Measurements from ENCODE around the gene SAMD1.

SAMD1 gene

DNA sequence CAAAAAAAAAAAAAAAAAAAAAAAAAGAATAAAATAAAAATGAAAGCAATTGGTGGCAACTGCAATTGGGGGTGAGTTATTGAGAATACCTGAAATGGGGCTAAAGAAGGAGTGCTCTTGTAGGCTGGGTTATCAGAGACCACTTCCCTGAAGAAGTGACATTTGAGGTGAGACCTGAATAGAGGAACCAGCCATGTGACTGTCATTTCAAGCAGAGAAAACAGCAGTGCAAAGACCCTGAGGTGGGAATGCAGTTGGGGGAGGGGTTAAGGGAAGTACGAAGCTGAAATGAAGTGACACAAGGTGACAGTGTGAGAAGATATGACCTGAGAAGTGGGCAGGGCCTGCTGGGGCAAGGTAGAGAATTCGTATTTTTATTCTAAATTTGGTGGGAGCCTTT, 24.4 kb downstream of the SAMD1 start:
- H3K27ac ChIP-seq (replicated peaks), result no peak overlapping the region
- no peak for DNase-seq (ENCODE audit: low read depth in 1 of 2, low spot score in 1 of 2)
- peaks cover 2% of the 10 kb centered on the region for H3K27me3 ChIP-seq (ENCODE audit: insufficient read depth, poor library complexity, severe bottlenecking)
- H3K4me3 ChIP-seq (replicated peaks; ENCODE audit: insufficient read depth, low read length), result no peak overlapping the region
- no peak for TF ChIP-seq GABPA (IDR thresholded peaks at IDR 0.05; ENCODE audit: low read depth)
- TF ChIP-seq, protein P1, sequence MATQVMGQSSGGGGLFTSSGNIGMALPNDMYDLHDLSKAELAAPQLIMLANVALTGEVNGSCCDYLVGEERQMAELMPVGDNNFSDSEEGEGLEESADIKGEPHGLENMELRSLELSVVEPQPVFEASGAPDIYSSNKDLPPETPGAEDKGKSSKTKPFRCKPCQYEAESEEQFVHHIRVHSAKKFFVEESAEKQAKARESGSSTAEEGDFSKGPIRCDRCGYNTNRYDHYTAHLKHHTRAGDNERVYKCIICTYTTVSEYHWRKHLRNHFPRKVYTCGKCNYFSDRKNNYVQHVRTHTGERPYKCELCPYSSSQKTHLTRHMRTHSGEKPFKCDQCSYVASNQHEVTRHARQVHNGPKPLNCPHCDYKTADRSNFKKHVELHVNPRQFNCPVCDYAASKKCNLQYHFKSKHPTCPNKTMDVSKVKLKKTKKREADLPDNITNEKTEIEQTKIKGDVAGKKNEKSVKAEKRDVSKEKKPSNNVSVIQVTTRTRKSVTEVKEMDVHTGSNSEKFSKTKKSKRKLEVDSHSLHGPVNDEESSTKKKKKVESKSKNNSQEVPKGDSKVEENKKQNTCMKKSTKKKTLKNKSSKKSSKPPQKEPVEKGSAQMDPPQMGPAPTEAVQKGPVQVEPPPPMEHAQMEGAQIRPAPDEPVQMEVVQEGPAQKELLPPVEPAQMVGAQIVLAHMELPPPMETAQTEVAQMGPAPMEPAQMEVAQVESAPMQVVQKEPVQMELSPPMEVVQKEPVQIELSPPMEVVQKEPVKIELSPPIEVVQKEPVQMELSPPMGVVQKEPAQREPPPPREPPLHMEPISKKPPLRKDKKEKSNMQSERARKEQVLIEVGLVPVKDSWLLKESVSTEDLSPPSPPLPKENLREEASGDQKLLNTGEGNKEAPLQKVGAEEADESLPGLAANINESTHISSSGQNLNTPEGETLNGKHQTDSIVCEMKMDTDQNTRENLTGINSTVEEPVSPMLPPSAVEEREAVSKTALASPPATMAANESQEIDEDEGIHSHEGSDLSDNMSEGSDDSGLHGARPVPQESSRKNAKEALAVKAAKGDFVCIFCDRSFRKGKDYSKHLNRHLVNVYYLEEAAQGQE (IDR thresholded peaks at IDR 0.05; ENCODE audit: insufficient replicate concordance, low read depth), result no peak
- no peak for TF ChIP-seq SPI1 (IDR thresholded peaks at IDR 0.05; ENCODE audit: borderline replicate concordance, low read depth)
- no peak for TF ChIP-seq POLR2AphosphoS5 (IDR thresholded peaks at IDR 0.05; ENCODE audit: low read depth)
- TF ChIP-seq, protein P2, sequence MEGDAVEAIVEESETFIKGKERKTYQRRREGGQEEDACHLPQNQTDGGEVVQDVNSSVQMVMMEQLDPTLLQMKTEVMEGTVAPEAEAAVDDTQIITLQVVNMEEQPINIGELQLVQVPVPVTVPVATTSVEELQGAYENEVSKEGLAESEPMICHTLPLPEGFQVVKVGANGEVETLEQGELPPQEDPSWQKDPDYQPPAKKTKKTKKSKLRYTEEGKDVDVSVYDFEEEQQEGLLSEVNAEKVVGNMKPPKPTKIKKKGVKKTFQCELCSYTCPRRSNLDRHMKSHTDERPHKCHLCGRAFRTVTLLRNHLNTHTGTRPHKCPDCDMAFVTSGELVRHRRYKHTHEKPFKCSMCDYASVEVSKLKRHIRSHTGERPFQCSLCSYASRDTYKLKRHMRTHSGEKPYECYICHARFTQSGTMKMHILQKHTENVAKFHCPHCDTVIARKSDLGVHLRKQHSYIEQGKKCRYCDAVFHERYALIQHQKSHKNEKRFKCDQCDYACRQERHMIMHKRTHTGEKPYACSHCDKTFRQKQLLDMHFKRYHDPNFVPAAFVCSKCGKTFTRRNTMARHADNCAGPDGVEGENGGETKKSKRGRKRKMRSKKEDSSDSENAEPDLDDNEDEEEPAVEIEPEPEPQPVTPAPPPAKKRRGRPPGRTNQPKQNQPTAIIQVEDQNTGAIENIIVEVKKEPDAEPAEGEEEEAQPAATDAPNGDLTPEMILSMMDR (IDR thresholded peaks at IDR 0.05; ENCODE audit: insufficient read depth, low read length), result no peak

DNA sequence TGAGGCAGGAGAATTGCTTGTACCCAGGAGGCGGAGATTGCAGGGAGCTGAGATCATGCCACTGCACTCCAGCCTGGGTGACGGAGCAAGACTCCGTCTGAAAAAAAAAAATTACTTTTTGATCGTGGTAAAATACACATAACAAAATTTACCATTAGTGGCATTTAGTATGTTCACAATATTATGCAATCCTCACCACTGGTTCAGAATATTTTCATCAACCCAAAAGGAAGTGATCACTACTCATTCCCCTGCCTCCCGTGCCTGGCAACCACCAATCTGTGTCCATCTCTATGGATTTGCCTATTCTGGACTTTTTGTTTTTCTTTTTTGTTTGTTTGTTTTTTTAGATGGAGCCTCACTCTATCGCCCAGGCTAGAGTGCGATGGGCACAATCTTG, 27.4 kb downstream of the SAMD1 start:
- TF ChIP-seq POLR2AphosphoS5 (IDR thresholded peaks at IDR 0.05; ENCODE audit: low read depth) (no peak), GABPA (IDR thresholded peaks at IDR 0.05; ENCODE audit: low read depth) (no peak), SPI1 (IDR thresholded peaks at IDR 0.05; ENCODE audit: borderline replicate concordance, low read depth) (no peak)
- TF ChIP-seq, protein P1 (IDR thresholded peaks at IDR 0.05; ENCODE audit: insufficient replicate concordance, low read depth), result no peak
- TF ChIP-seq, protein P2 (IDR thresholded peaks at IDR 0.05; ENCODE audit: insufficient read depth, low read length), result no peak

DNA sequence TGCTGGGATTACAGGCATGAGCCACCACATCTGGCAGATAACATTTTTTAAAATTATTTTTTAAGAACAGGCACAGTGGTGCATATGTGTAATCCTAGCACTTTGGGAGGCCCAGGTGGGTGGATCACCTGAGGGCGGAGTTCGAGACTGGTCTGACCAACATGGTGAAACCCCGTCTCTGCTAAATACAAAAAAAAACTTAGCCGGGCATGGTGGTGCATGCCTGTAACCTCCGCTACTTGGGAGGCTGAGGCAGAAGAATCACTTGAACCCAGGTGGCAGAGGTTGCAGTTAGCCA, 28.0 kb downstream of the SAMD1 start:
- peaks cover 18% of the 10 kb centered on the region for H3K27me3 ChIP-seq (ENCODE audit: insufficient read depth, poor library complexity, severe bottlenecking)
- TF ChIP-seq, protein P1 (IDR thresholded peaks at IDR 0.05; ENCODE audit: insufficient replicate concordance, low read depth), result no peak
- TF ChIP-seq SPI1 (IDR thresholded peaks at IDR 0.05; ENCODE audit: borderline replicate concordance, low read depth) (no peak), POLR2AphosphoS5 (IDR thresholded peaks at IDR 0.05; ENCODE audit: low read depth) (no peak), GABPA (IDR thresholded peaks at IDR 0.05; ENCODE audit: low read depth) (no peak)
- TF ChIP-seq, protein P2 (IDR thresholded peaks at IDR 0.05; ENCODE audit: insufficient read depth, low read length), result no peak
- no peak for DNase-seq (ENCODE audit: low read depth in 1 of 2, low spot score in 1 of 2)
- no peak overlapping the region for H3K4me3 ChIP-seq (replicated peaks; ENCODE audit: insufficient read depth, low read length)
- no peak overlapping the region for H3K27ac ChIP-seq (replicated peaks)

More for the DNA sequence above, 27.4 kb downstream of the SAMD1 start:
- H3K4me3 ChIP-seq (replicated peaks; ENCODE audit: insufficient read depth, low read length), result no peak overlapping the region
- H3K27me3 ChIP-seq (ENCODE audit: insufficient read depth, poor library complexity, severe bottlenecking), result peaks cover 13% of the 10 kb centered on the region
- DNase-seq (ENCODE audit: low read depth in 1 of 2, low spot score in 1 of 2), result no peak
- no peak overlapping the region for H3K27ac ChIP-seq (replicated peaks)

All from HL-60 (cell line).